ENCODE measurements around the gene MAGOHB. TPM values are rescaled to one million over a fixed set of nuclear protein-coding genes. Genes with fewer than 3 reads are reported as not detected.
"Not testable (repeated sequence)": the region's sequence is repeated elsewhere in the genome, so short reads cannot be mapped to it uniquely, and the experiment has no call there.

Gene MAGOHB
- polyA plus RNA-seq, 3 donors: 36.4 to 46.6 (median 42.9) TPM

GRCh38 chr12:10614056-10614370, 604 bp upstream of the MAGOHB start:
- DNase-seq (ENCODE audit: low read depth in 3 of 3, low spot score in 2 of 3): peak in 1 of 3 donors; percentile 4

GRCh38 chr12:10612984-10613348, 443 bp downstream of the MAGOHB start:
- peak in 2 of 3 donors; percentile 10 to 19 for DNase-seq (ENCODE audit: low read depth in 3 of 3, low spot score in 2 of 3)

GRCh38 chr12:10612110-10612509, 1.3 kb downstream of the MAGOHB start:
- DNase-seq (ENCODE audit: low read depth in 3 of 3, low spot score in 2 of 3): no peak

GRCh38 chr12:10611258-10611657, 2.2 kb downstream of the MAGOHB start:
- not testable (repeated sequence) for DNase-seq (ENCODE audit: low read depth in 3 of 3, low spot score in 2 of 3)

GRCh38 chr12:10610188-10610587, 3.2 kb downstream of the MAGOHB start:
- DNase-seq (ENCODE audit: low read depth in 3 of 3, low spot score in 2 of 3): no peak

- no peak for DNase-seq (ENCODE audit: low read depth in 3 of 3, low spot score in 2 of 3)
These were observed 5.4 kb downstream of the MAGOHB start for GRCh38 chr12:10607885-10608458.

GRCh38 chr12:10601860-10602259, 11.5 kb downstream of the MAGOHB start:
- no peak for DNase-seq (ENCODE audit: low read depth in 3 of 3, low spot score in 2 of 3)

GRCh38 chr12:10600988-10601387, 12.4 kb downstream of the MAGOHB start:
- DNase-seq (ENCODE audit: low read depth in 3 of 3, low spot score in 2 of 3): no peak

GRCh38 chr12:10595881-10596280, 17.5 kb downstream of the MAGOHB start:
- no peak for DNase-seq (ENCODE audit: low read depth in 3 of 3, low spot score in 2 of 3)

- DNase-seq (ENCODE audit: low read depth in 3 of 3, low spot score in 2 of 3): no peak
These were observed 22.4 kb downstream of the MAGOHB start for GRCh38 chr12:10590966-10591365.

- DNase-seq (ENCODE audit: low read depth in 3 of 3, low spot score in 2 of 3): no peak
These were observed 29.0 kb downstream of the MAGOHB start for GRCh38 chr12:10584415-10584814.

GRCh38 chr12:10582704-10583103, 30.7 kb downstream of the MAGOHB start:
- no peak for DNase-seq (ENCODE audit: low read depth in 3 of 3, low spot score in 2 of 3)

- DNase-seq (ENCODE audit: low read depth in 3 of 3, low spot score in 2 of 3): not testable (repeated sequence)
These were observed 31.3 kb downstream of the MAGOHB start for GRCh38 chr12:10582133-10582532.

GRCh38 chr12:10574307-10574706, 39.1 kb downstream of the MAGOHB start:
- DNase-seq (ENCODE audit: low read depth in 3 of 3, low spot score in 2 of 3): no peak

GRCh38 chr12:10572021-10572490, 41.4 kb downstream of the MAGOHB start:
- DNase-seq (ENCODE audit: low read depth in 3 of 3, low spot score in 2 of 3): not testable (repeated sequence)

- DNase-seq (ENCODE audit: low read depth in 3 of 3, low spot score in 2 of 3): no peak
These were observed 42.3 kb downstream of the MAGOHB start for GRCh38 chr12:10571141-10571540.

- no peak for DNase-seq (ENCODE audit: low read depth in 3 of 3, low spot score in 2 of 3)
These were observed 45.6 kb downstream of the MAGOHB start for GRCh38 chr12:10567813-10568212.

- no peak for DNase-seq (ENCODE audit: low read depth in 3 of 3, low spot score in 2 of 3)
These were observed 49.4 kb downstream of the MAGOHB start for GRCh38 chr12:10563966-10564365.

- no peak for DNase-seq (ENCODE audit: low read depth in 3 of 3, low spot score in 2 of 3)
These were observed 50.4 kb downstream of the MAGOHB start for GRCh38 chr12:10563002-10563401.

- peak in 2 of 3 donors; percentile 13 to 29 for DNase-seq (ENCODE audit: low read depth in 3 of 3, low spot score in 2 of 3)
These were observed 51.0 kb downstream of the MAGOHB start for GRCh38 chr12:10562306-10562933.

- no peak for DNase-seq (ENCODE audit: low read depth in 3 of 3, low spot score in 2 of 3)
These were observed 54.2 kb downstream of the MAGOHB start for GRCh38 chr12:10559244-10559643.

GRCh38 chr12:10558789-10559188, 54.6 kb downstream of the MAGOHB start:
- no peak for DNase-seq (ENCODE audit: low read depth in 3 of 3, low spot score in 2 of 3)

GRCh38 chr12:10558301-10558700, 55.1 kb downstream of the MAGOHB start:
- no peak for DNase-seq (ENCODE audit: low read depth in 3 of 3, low spot score in 2 of 3)
